H1 (cell line): ENCODE results near the gene ATF7. TPM values are rescaled to one million over a fixed set of nuclear protein-coding genes. Genes with fewer than 3 reads are reported as not detected.

Experiments
- POLR2AphosphoS5 ChIP-seq: IDR thresholded peaks from 2 replicates; pipeline ENCODE4 v1.6.1; 2011; ENCODE audit warnings: low read depth, low read length
- RXRA ChIP-seq: IDR thresholded peaks from 2 replicates; pipeline ENCODE4 v1.6.1; 2011; ENCODE audit warnings: low read depth, mild to moderate bottlenecking, low read length, moderate library complexity; ENCODE audit not compliant: insufficient read depth
- TAF1 ChIP-seq: IDR thresholded peaks from 2 replicates; pipeline ENCODE4 v1.6.1; 2011; ENCODE audit warnings: mild to moderate bottlenecking, low read depth, low read length
- polyA plus RNA-seq, 7 experiments: library from polyadenylated mRNA; depleted of rRNA in 3 of 7; stranded (reverse) in 5 of 7; unstranded in 2 of 7; fragments of >200 nt in 5 of 7; fragments of 200-250 nt in 2 of 7; gene quantifications; 1 replicate in 5 of 7; 2 replicates in 1 of 7; 4 replicates in 1 of 7; pipeline versions ENCODE4 v1.2.1 to v1.2.3, GENCODE V29; 2011 to 2013; ENCODE audit warnings: missing spikeins in 2 of 7, mixed read lengths in 2 of 7
- total RNA-seq: library from RNA; stranded (reverse); fragmentation: NEBNext Ultra II Directional; extraction: Animal tissue kit (Norgen Biotek cat#: 25700); gene quantifications from 2 replicates; pipeline ENCODE4 v1.2.1, GENCODE V29; 2021
- TF ChIP-seq, protein P1 (sequence below): fragments of 300-600 bp; sonication (generic); IDR thresholded peaks from 2 replicates; pipeline ENCODE4 v1.7.1; 2012; ENCODE audit warnings: low read length, moderate library complexity, mild to moderate bottlenecking, inconsistent platforms; ENCODE audit not compliant: insufficient replicate concordance

The ATF7 gene
- total and polyA plus RNA-seq, 2 of the 8 experiments (the other 6 are each of a cell fraction or from before 2014, with no cell fraction given), result 10.1 to 16.6 TPM

- TF ChIP-seq, protein P1, sequence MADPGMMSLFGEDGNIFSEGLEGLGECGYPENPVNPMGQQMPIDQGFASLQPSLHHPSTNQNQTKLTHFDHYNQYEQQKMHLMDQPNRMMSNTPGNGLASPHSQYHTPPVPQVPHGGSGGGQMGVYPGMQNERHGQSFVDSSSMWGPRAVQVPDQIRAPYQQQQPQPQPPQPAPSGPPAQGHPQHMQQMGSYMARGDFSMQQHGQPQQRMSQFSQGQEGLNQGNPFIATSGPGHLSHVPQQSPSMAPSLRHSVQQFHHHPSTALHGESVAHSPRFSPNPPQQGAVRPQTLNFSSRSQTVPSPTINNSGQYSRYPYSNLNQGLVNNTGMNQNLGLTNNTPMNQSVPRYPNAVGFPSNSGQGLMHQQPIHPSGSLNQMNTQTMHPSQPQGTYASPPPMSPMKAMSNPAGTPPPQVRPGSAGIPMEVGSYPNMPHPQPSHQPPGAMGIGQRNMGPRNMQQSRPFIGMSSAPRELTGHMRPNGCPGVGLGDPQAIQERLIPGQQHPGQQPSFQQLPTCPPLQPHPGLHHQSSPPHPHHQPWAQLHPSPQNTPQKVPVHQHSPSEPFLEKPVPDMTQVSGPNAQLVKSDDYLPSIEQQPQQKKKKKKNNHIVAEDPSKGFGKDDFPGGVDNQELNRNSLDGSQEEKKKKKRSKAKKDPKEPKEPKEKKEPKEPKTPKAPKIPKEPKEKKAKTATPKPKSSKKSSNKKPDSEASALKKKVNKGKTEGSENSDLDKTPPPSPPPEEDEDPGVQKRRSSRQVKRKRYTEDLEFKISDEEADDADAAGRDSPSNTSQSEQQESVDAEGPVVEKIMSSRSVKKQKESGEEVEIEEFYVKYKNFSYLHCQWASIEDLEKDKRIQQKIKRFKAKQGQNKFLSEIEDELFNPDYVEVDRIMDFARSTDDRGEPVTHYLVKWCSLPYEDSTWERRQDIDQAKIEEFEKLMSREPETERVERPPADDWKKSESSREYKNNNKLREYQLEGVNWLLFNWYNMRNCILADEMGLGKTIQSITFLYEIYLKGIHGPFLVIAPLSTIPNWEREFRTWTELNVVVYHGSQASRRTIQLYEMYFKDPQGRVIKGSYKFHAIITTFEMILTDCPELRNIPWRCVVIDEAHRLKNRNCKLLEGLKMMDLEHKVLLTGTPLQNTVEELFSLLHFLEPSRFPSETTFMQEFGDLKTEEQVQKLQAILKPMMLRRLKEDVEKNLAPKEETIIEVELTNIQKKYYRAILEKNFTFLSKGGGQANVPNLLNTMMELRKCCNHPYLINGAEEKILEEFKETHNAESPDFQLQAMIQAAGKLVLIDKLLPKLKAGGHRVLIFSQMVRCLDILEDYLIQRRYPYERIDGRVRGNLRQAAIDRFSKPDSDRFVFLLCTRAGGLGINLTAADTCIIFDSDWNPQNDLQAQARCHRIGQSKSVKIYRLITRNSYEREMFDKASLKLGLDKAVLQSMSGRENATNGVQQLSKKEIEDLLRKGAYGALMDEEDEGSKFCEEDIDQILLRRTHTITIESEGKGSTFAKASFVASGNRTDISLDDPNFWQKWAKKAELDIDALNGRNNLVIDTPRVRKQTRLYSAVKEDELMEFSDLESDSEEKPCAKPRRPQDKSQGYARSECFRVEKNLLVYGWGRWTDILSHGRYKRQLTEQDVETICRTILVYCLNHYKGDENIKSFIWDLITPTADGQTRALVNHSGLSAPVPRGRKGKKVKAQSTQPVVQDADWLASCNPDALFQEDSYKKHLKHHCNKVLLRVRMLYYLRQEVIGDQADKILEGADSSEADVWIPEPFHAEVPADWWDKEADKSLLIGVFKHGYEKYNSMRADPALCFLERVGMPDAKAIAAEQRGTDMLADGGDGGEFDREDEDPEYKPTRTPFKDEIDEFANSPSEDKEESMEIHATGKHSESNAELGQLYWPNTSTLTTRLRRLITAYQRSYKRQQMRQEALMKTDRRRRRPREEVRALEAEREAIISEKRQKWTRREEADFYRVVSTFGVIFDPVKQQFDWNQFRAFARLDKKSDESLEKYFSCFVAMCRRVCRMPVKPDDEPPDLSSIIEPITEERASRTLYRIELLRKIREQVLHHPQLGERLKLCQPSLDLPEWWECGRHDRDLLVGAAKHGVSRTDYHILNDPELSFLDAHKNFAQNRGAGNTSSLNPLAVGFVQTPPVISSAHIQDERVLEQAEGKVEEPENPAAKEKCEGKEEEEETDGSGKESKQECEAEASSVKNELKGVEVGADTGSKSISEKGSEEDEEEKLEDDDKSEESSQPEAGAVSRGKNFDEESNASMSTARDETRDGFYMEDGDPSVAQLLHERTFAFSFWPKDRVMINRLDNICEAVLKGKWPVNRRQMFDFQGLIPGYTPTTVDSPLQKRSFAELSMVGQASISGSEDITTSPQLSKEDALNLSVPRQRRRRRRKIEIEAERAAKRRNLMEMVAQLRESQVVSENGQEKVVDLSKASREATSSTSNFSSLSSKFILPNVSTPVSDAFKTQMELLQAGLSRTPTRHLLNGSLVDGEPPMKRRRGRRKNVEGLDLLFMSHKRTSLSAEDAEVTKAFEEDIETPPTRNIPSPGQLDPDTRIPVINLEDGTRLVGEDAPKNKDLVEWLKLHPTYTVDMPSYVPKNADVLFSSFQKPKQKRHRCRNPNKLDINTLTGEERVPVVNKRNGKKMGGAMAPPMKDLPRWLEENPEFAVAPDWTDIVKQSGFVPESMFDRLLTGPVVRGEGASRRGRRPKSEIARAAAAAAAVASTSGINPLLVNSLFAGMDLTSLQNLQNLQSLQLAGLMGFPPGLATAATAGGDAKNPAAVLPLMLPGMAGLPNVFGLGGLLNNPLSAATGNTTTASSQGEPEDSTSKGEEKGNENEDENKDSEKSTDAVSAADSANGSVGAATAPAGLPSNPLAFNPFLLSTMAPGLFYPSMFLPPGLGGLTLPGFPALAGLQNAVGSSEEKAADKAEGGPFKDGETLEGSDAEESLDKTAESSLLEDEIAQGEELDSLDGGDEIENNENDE, result no peak
- TF ChIP-seq TAF1 (no peak), RXRA (no peak), POLR2AphosphoS5 (no peak)
These were observed 136.8 kb downstream of the ATF7 start (continued) for GRCh38 chr12:53489242-53489864.
